ENCODE results near the gene GPRC5D.

- TF ChIP-seq REST (IDR thresholded peaks at IDR 0.05; ENCODE audit: borderline replicate concordance) (no peak), CTCF (IDR thresholded peaks at IDR 0.05; ENCODE audit: poor library complexity, severe bottlenecking) (no peak)
Observed at GRCh38 chr12:12958886-12959285, 6.9 kb upstream of the GPRC5D start.

Measured in neural cell (in vitro differentiated cells).